DOHH2 (cell line): ENCODE data around the gene ATP6V0A4.

Experiments used
- H3F3A ChIP-seq: fragments of 200-600 bp; sonication (generic), shearing (Covaris generic); 2 replicates; pipeline ENCODE4 v1.6.0; 2016; ENCODE audit warnings: antibody characterized with exemption, mild to moderate bottlenecking; ENCODE audit not compliant: control insufficient read depth, insufficient read depth
- H3K27ac ChIP-seq: fragments of 200-600 bp; sonication (generic); 2 replicates; pipeline ENCODE4 v1.5.1; 2014; ENCODE audit warnings: low read depth, mild to moderate bottlenecking, low read length, moderate library complexity
- H3K27me3 ChIP-seq: fragments of 200-600 bp; sonication (generic); 2 replicates; pipeline ENCODE4 v1.6.1; 2014; ENCODE audit warnings: mild to moderate bottlenecking, low read length, mixed read lengths; ENCODE audit not compliant: control insufficient read depth
- H3K36me3 ChIP-seq: fragments of 200-600 bp; sonication (generic); 2 replicates; pipeline ENCODE4 v1.6.1; 2014; ENCODE audit warnings: mild to moderate bottlenecking, low read length, moderate library complexity, mixed read lengths; ENCODE audit not compliant: control insufficient read depth
- H3K4me1 ChIP-seq: fragments of 200-600 bp; sonication (generic); 2 replicates; pipeline ENCODE4 v1.6.1; 2014; ENCODE audit warnings: mild to moderate bottlenecking, low read length, mixed read lengths; ENCODE audit not compliant: control insufficient read depth
- H3K4me2 ChIP-seq: fragments of 200-600 bp; sonication (generic); 2 replicates; pipeline ENCODE4 v1.6.0; 2014; ENCODE audit warnings: mild to moderate bottlenecking, low read length, moderate library complexity
- H3K4me3 ChIP-seq: fragments of 200-600 bp; sonication (generic); 2 replicates; pipeline ENCODE4 v1.5.1; 2014; ENCODE audit warnings: mild to moderate bottlenecking, low read length, mixed read lengths
- H3K79me2 ChIP-seq: fragments of 200-600 bp; sonication (generic); 2 replicates; pipeline ENCODE4 v1.6.1; 2014; ENCODE audit warnings: mild to moderate bottlenecking, low read length, mixed read lengths; ENCODE audit not compliant: control insufficient read depth
- H3K9me2 ChIP-seq: fragments of 200-600 bp; sonication (generic); replicated peaks from 2 replicates; pipeline ENCODE4 v1.6.1; 2014; ENCODE audit warnings: mild to moderate bottlenecking, low read length, mixed read lengths; ENCODE audit not compliant: control insufficient read depth
- H3K9me3 ChIP-seq: fragments of 200-600 bp; sonication (generic); 2 replicates; pipeline ENCODE4 v1.6.1; 2014; ENCODE audit warnings: antibody characterized with exemption, low read length, mixed read lengths; ENCODE audit not compliant: control insufficient read depth, insufficient read depth
- H4K20me1 ChIP-seq: fragments of 200-600 bp; sonication (generic); 2 replicates; pipeline ENCODE4 v1.6.0; 2014; ENCODE audit warnings: low read depth, mild to moderate bottlenecking, antibody characterized with exemption, low read length, moderate library complexity; ENCODE audit not compliant: control insufficient read depth, insufficient read depth
- CTCF ChIP-seq: fragments of 200-600 bp; sonication (generic); IDR thresholded peaks from one replicate; pipeline ENCODE4 v1.5.1; 2014; ENCODE audit warnings: antibody characterized with exemption, mild to moderate bottlenecking, low read depth, low read length; ENCODE audit not compliant: poor library complexity, severe bottlenecking
- EZH2phosphoT487 ChIP-seq: fragments of 200-600 bp; sonication (generic); IDR thresholded peaks from 2 replicates; pipeline ENCODE4 v1.6.1; 2017; ENCODE audit warnings: borderline replicate concordance, mild to moderate bottlenecking, antibody characterized with exemption, low read length, moderate library complexity, mixed read lengths

ATP6V0A4 gene

GRCh38 chr7:138776166-138776833 is 21.7 kb downstream of the ATP6V0A4 start:
- Histone ChIP-seq H3K79me2 (no peaks in the 10 kb centered on the region), H3K9me3 (no peaks in the 10 kb centered on the region), H3F3A (no peaks in the 10 kb centered on the region), H3K4me3 (no peak overlapping the region), H3K27ac (no peak overlapping the region), H3K36me3 (no peaks in the 10 kb centered on the region), H3K4me2 (no peak overlapping the region), H3K27me3 (no peaks in the 10 kb centered on the region), H4K20me1 (0 out of 2 replicates have a peak, but pooled peaks cover 3% of the 10 kb centered on the region), H3K4me1 (no peaks in the 10 kb centered on the region), H3K9me2 (no peaks in the 10 kb centered on the region)
- TF ChIP-seq CTCF (no peak), EZH2phosphoT487 (no peak)

DNA sequence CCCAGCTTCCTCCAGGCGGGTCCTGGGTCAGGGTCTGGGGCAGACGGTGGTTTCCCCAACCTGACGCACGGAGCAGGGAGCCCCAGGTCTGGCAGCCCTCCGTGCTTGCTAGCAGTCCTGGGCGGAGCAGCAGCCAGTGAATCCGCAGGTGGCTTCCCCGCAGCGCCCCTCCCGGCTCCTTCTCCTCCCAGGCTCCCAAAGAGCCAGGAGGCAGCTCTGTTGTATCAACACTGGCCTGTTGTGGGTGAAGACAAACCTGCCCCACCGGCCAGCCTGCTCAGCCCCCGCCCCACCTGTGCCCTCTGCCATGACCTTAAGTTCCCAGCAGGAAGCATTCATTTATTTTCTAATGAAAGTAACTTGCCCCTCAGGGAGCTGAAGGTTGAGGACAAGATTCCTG is 24.2 kb downstream of the ATP6V0A4 start:
- H3K9me3 ChIP-seq, result no peaks in the 10 kb centered on the region
- H3K4me3 ChIP-seq, result no peak overlapping the region
- no peaks in the 10 kb centered on the region for H3K9me2 ChIP-seq
- no peaks in the 10 kb centered on the region for H3K79me2 ChIP-seq
- no peak overlapping the region for H3K4me2 ChIP-seq
- H3K27me3 ChIP-seq, result no peaks in the 10 kb centered on the region
- no peak overlapping the region for H3K27ac ChIP-seq
- 0 out of 2 replicates have a peak, but pooled peaks cover 3% of the 10 kb centered on the region for H4K20me1 ChIP-seq
- TF ChIP-seq EZH2phosphoT487 (no peak), CTCF (no peak)
- H3K36me3 ChIP-seq, result no peaks in the 10 kb centered on the region
- H3F3A ChIP-seq, result no peaks in the 10 kb centered on the region
- no peaks in the 10 kb centered on the region for H3K4me1 ChIP-seq

DNA sequence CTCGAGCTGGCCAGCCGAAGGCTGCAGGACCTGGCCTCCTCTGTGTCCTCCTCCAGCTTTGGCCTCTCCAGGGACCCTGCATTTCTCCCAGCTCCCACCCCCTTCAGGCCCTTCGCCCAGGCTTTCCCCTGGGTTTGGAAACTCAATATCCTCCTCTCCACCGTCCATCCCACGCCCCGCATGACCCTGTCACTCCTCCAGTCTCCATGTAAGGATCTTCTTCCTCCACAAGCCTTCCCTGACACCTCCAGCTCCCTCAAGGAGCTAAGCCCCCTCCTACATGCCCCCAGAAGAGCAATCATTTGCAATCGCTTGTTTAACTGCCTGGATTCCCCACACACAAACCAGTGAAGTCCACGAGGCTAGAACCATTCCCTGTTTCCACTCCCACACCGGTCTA is 24.8 kb downstream of the ATP6V0A4 start:
- no peaks in the 10 kb centered on the region for H3K36me3 ChIP-seq
- H3F3A ChIP-seq, result no peaks in the 10 kb centered on the region
- H3K4me2 ChIP-seq, result no peak overlapping the region
- H3K27ac ChIP-seq, result no peak overlapping the region
- H3K4me3 ChIP-seq, result no peak overlapping the region
- no peaks in the 10 kb centered on the region for H3K9me2 ChIP-seq
- H3K27me3 ChIP-seq, result no peaks in the 10 kb centered on the region
- H3K79me2 ChIP-seq, result no peaks in the 10 kb centered on the region
- 0 out of 2 replicates have a peak, but pooled peaks cover 3% of the 10 kb centered on the region for H4K20me1 ChIP-seq
- no peaks in the 10 kb centered on the region for H3K4me1 ChIP-seq
- H3K9me3 ChIP-seq, result no peaks in the 10 kb centered on the region
- TF ChIP-seq CTCF, result no peak
- TF ChIP-seq EZH2phosphoT487, result no peak
